Tibial artery (tissue), 4 donors: ENCODE data around the gene KRTAP1-3.

Source experiments
- DNase-seq, 2 donors: peaks; one replicate each; pipeline ENCODE4 v3.0.0-alpha.2; 2019
- H3K27ac ChIP-seq, 2 donors: fragments of 200-600 bp; sonication (generic) in 1 of 2; 1 replicate in 1 of 2; 2 replicates in 1 of 2; pipeline ENCODE4 v1.5.1; 2018 to 2019; ENCODE audit warnings: mild to moderate bottlenecking in 1 of 2
- H3K27me3 ChIP-seq, 2 donors: fragments of 200-600 bp; sonication (generic) in 1 of 2; one replicate each; pipeline versions ENCODE4 v1.5.1 to v1.6.0; 2016 to 2019
- H3K36me3 ChIP-seq, 3 donors: fragments of 200-600 bp; sonication (generic) in 2 of 3; one replicate each; pipeline ENCODE4 v1.5.1; 2016 to 2019; ENCODE audit warnings: mild to moderate bottlenecking in 2 of 3
- H3K4me1 ChIP-seq, 4 donors: fragments of 200-600 bp; sonication (generic) in 2 of 4; 1 replicate in 3 of 4; 2 replicates in 1 of 4; pipeline ENCODE4 v1.5.1; 2016 to 2019
- H3K4me3 ChIP-seq, 2 donors: fragments of 200-600 bp; sonication (generic) in 1 of 2; 1 replicate in 1 of 2; 2 replicates in 1 of 2; pipeline ENCODE4 v1.5.1; 2018 to 2019; ENCODE audit warnings: mild to moderate bottlenecking in 2 of 2
- H3K9me3 ChIP-seq, 3 donors: fragments of 200-600 bp; sonication (generic) in 1 of 3; one replicate each; pipeline ENCODE4 v1.5.1; 2016 to 2019
- intact Hi-C: fragments of 100-400 bp; cut with DNase I; formaldehyde crosslinking; loops from one replicate; pipeline ENCODE4 v1.15.0; 2023; ENCODE audit warnings: low total_unique reads
- TF ChIP-seq, protein P1 (sequence below), 2 experiments: fragments of 200-600 bp in 1 of 2; fragments of 450-650 bp in 1 of 2; IDR thresholded peaks; one replicate each; pipeline ENCODE4 v1.5.1; 2017 to 2019; ENCODE audit warnings: antibody characterized with exemption in 2 of 2, mild to moderate bottlenecking in 1 of 2, moderate library complexity in 1 of 2

The KRTAP1-3 gene

DNA sequence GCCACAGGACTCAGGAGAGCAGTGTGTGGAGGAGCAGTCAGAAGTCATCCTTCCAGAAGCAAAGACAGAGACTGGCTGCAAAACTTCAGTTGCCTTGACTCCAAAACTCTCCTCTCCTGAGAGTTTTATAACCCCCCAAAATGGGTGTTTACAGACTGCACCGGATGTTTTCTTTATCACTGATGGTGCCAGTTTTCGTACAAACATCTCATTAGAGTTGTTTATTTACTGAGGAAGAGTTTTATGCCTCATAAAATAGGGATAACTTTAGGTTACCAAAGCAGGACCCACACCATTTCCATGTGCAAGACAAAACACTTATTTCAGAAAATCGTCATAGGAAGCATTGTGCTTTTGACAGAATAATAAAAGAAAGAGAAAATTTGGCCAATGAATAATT is 50.4 kb downstream of the KRTAP1-3 start, which contains the start of gene KRT40:
KRT40 (minus strand) TSS at position 101 of the 400 bp plus-strand sequence; CDS start at position 48, 53 bp downstream.
- no peaks in the 10 kb centered on the region for H3K36me3 ChIP-seq
- intact Hi-C loops, result no loop called here
- H3K27me3 ChIP-seq, result no peaks in the 10 kb centered on the region
- no peak within 1 kb of the TSS for H3K27ac ChIP-seq
- H3K4me1 ChIP-seq, result peaks cover 0 to 7% (median 5%) of the 10 kb centered on the region in 4 donors
- TF ChIP-seq, protein P1, sequence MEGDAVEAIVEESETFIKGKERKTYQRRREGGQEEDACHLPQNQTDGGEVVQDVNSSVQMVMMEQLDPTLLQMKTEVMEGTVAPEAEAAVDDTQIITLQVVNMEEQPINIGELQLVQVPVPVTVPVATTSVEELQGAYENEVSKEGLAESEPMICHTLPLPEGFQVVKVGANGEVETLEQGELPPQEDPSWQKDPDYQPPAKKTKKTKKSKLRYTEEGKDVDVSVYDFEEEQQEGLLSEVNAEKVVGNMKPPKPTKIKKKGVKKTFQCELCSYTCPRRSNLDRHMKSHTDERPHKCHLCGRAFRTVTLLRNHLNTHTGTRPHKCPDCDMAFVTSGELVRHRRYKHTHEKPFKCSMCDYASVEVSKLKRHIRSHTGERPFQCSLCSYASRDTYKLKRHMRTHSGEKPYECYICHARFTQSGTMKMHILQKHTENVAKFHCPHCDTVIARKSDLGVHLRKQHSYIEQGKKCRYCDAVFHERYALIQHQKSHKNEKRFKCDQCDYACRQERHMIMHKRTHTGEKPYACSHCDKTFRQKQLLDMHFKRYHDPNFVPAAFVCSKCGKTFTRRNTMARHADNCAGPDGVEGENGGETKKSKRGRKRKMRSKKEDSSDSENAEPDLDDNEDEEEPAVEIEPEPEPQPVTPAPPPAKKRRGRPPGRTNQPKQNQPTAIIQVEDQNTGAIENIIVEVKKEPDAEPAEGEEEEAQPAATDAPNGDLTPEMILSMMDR (IDR thresholded peaks at IDR 0.05), result no peak
- H3K9me3 ChIP-seq, result no peaks in the 10 kb centered on the region
- DNase-seq, result no peak
- H3K4me3 ChIP-seq, result no peak within 1 kb of the TSS
